Activated effector memory CD4-positive, alpha-beta T cell treated with anti-CD3 and anti-CD28 coated beads, Interleukin-2, amount 50 U/mL, for 16 hours (primary cell): ENCODE results near the gene LSG1.
A peak's percentile ranks its signal among the peaks of the same experiment; 100 is the strongest.

Source experiments
- DNase-seq: peaks from one replicate; pipeline ENCODE4 v3.0.0-alpha.2; 2020

The LSG1 gene

GRCh38 chr3:194654443-194654842 is 17.5 kb downstream of the LSG1 start:
- no peak for DNase-seq

DNA sequence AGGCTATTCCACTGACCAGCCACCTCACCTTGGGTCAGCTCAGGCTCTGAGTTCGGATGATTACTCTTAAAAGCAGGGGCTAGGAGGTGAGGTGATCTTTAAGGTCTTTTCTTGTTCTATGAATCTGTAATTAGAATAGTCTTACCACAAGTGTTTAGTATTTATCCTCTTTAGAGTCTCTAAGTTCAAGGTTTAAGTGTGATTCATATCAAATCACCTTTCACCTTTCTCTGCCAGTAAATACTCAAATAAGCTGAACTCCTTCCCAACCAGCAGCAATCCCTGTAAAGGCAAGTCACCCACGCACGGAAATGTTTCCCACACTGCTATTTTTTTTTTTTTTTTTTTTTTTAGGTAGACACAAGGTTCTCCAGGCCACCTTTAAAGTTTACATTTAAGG is 24.2 kb downstream of the LSG1 start:
- DNase-seq = no peak

DNA sequence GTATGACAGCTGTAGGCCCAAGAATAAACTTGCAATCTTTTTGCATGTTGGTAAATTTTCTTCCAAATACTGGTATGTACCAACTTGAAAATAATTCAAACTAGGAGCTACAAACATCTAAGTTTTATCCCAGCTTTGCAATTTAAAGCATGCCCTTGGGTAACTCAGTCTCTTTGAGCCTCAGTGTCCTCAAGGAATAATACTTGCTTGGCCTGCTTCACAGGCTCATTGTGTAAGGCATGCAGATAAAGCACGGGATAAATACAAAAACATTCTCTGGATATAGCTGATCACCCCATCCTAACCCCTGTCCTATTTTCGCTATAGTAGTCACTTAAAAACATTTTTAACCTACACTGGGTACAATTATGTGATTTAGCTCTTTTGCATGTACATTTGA is 29.2 kb downstream of the LSG1 start:
- DNase-seq = no peak

DNA sequence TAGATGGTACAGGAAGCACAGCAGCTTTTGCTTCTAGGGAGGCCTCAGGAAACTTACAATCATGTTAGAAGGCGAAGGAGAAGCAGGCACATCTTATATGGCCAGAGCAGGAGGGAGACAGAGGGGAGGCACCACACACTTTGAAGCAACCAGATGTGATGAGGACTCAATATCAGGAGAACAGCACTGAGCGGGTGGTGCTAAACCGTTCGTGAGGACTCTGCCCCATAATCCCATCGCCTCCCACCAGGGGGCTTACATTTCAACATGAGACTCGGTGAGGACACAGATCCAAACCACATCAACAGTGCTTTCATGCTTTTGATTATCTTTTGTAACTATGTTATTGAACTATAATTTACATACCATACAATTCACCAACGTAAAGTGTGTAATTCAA is 31.2 kb downstream of the LSG1 start:
- no peak for DNase-seq

DNA sequence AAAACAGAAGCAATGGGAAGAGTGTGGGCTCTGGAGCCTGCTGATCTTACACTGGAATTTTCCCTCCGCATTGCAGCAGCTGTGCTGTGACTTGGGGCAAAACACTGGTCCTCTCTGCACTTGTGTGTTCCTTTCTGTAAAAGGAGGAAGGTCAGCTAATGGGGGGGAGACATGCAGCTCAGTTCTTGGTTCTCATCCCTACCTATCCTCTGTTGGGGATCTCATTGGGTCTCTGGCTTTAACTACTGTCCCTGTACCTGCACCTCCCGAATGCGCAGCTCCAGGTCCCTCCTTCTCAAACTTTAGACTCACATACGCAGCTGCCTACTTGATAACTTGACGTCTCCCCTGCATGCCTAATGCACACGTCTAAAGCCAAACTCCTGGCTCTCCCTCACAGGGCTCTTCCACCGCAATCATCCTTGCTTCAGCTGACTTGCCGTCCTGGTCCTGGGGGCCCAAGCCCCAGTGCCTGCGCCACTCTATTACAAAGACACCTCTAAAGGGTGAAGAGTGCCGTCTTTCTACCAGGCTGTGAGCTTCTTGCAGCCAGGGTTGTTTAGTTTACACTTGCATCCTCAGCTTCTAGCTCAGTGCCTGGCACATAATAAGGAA is 32.9 kb downstream of the LSG1 start:
- DNase-seq = no peak

DNA sequence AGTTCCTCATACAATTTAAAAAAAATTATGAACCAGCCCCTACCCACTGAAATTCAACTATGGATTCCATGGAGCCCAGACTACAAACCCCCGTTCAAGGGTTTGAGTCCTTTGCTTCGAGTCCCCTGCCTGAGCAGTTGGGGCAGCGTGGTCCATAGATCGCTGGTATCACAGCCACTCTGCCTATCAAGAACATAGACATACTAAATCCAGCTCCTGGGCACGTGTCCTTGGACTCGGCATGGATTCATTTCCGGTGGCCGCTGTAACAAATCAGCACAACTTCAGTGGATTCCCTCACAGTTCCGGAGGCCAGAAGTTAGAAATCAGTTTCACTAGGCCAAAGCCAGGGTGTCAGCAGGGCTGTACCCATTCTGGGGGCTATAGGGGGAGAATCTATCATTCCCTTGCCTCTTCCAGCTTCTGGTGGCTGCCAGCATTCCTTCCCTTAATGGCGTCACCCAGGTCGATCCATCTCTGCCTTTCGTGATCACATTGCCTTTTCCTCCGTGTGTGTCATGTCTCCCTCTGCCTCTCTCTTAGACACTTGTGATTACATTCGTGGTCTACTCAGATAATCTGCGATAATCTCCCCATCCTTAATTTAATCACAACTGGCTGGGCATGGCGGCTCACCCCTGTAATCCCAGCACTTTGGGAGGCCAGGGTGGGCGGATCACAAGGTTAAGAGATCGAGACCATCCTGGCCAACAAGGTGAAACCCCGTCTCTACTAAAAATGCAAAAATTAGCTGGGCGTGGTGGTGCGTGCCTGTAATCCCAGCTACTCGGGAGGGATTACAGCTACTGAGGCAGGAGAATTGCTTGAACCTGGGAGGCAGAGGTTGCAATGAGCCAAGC is 34.2 kb downstream of the LSG1 start:
- DNase-seq = no peak

- DNase-seq = no peak
Measured at GRCh38 chr3:194637066-194637465, 34.9 kb downstream of the LSG1 start.

GRCh38 chr3:194633349-194634004 is 38.5 kb downstream of the LSG1 start, which contains the start of gene TMEM44:
TSS of gene TMEM44 (minus strand) at chr3:194633419. CDS start at chr3:194633215, 204 bp downstream.
- DNase-seq = peak; percentile 83

DNA sequence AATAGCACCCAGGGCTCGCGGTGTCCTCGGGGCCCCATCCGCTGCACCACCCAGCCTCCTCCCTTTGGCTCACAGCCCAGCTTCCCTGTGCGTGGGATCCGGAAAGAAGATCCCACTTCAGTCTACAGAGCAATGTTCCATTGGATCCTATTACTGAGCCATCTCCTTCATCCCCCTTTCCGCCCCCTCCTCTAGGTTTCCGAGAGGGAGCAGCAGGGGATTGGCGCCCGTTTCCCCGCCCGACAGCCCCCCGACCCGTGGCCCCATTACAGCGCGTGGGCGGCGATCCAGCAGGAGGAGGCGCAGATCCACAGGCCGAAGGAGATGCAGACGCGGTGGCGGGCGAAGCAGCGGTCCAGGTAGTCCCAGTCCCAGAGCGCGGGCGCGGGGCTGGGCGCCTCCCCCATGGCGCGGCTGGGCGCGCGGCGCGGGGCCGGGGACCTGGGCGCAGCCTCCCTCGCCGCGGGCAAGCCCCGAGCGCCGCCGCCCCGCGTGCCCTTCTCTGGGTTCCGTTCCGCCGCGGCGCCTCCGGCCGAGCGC is 39.1 kb downstream of the LSG1 start:
- no peak for DNase-seq

DNA sequence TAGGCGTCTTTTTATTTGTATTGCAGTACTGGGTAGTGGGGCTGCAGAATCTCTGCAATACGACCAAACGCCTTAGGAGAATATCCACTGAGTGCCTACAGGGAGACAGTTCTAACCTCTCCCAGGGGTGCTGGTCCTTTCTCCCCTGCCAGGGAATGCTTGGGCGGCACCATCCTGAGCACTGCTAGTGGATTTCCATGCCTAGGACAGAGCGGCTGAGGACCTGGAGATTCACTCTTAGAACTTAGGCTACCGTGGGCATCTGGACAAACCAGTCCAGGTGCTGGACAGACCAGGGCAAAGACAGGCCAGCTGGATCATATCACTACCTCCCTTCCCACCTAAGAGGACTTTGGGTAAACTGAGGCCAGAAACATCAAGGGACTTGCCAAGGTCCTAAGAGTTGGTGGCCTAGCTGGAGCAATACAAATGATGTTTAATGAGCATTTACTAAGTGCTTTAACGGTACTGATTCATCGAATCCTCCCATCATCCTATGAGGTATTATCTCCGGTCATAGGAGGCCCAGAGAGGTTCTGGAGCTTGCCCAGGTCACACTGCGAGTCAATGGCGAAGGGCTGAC is 39.7 kb downstream of the LSG1 start:
- no peak for DNase-seq

DNA sequence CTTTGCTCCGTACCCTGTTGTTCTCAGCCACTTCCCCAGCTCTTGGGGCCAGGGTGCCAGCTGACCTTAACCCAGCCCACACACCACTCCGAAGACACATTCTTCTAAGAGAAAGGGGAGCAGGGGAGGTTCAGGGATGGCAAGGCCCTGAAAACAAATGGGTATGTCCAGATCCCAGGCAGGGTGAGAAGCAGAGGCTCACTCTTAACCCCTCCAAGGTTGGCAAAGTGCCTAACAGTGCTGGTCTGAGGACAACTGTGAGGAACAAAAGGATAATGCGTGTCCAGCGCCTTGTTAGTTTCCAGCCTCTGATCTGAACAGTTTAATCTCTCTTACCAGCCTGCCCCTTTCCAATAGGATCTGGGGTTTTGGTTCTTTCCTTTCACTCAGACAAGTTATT is 40.3 kb downstream of the LSG1 start:
- peak; percentile 45 for DNase-seq

DNA sequence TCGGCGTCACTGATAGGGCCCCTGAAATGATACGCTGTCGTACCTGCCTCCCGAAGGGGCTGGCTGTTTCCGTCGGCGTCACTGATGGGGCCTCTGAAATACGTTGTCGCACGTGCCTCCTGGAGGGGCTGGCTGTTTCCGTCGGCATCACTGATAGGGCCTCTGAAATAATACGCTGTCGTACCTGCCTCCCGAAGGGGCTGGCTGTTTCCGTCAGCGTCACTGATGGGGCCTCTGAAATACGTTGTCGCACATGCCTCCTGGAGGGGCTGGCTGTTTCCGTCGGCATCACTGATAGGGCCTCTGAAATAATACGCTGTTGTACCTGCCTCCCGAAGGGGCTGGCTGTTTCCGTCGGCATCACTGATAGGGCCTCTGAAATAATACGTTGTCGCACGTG is 41.3 kb downstream of the LSG1 start:
- DNase-seq = peak; percentile 17

GRCh38 chr3:194624956-194625355 is 47.0 kb downstream of the LSG1 start:
- DNase-seq = no peak

- DNase-seq = no peak
Measured at GRCh38 chr3:194623449-194624290, 48.3 kb downstream of the LSG1 start.

DNA sequence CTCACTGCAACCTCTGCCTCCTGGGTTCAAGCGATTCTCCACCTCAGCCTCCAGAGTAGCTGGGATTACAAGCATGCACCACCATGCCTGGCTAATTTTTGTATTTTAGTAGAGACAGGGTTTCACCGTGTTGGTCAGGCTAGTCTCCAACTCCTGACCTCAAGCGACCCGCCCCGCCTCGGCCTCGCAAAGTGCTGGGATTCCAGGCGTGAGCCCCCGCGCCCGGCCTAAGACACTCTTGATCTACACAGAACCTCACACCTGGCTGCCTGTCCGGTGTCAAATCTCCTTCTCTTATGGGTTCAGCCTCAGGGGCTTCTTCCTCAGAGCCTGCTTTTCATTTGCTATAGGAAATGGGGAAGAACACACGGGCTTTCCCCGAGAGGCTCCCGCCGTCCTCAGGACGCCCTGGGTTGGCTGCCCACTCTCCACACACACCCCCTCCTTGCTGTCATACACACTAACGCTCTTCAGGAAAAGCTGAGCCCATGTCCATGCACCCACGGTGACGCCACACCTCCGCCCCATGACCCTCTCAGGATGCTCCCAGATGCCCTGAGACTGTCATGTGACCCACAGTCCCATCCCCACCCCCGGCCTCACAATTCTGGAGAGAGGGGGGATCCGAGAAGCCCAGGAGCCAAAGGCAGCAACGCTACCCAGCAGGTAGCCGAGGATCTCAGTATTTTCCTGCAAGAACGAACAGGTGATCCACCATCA is 49.2 kb downstream of the LSG1 start:
- no peak for DNase-seq

GRCh38 chr3:194621947-194622346 is 50.0 kb downstream of the LSG1 start:
- no peak for DNase-seq

- DNase-seq = no peak
Measured at GRCh38 chr3:194620196-194620595, 51.8 kb downstream of the LSG1 start.

- no peak for DNase-seq
Measured at GRCh38 chr3:194619741-194620140, 52.2 kb downstream of the LSG1 start.

GRCh38 chr3:194618858-194619608 is 53.0 kb downstream of the LSG1 start:
- no peak for DNase-seq

DNA sequence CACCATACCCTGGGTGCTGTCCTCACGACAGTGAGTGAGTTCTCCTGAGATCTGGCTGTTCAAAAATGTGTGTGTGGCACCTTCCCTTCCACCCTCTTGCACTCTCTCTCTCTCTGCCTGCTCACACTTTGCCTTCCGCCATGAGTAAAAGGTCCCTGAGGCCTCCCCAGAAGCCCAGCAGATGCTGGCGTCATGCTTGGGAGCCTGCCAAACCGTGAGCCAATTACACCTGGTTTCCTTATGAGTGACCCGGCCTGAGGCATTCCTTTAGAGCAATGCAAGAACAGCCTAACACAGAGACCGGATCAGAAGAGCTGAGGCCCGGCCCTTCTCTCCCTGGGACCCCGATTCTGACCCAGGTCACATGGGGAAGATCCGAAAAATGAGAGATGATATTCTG is 54.2 kb downstream of the LSG1 start:
- no peak for DNase-seq

GRCh38 chr3:194617143-194617671 is 54.8 kb downstream of the LSG1 start:
- DNase-seq = no peak
